ENCODE data around the gene SH3TC1.

DNA sequence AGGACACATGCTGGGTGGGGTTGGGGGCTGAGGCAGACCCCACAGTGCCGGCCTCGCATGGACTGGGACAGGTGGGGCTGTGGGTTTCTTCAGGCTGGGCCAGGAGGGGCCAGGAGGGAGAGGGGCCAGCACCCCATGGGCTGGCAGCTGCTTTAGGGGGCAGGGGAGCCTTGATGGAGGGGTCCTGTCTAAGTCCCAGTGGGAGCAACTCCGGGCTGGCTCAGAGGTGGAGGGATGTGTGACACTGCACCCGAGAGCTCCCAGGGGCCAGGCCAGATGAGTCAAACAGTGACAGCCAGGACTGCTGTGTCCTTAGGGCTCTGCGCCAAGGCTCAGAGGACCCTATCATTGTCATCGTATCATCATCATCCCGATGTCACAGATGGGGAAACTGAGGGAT, 36.1 kb upstream of the SH3TC1 start:
- TF ChIP-seq EZH2 (IDR thresholded peaks at IDR 0.05) (no peak), POLR2AphosphoS5 (IDR thresholded peaks at IDR 0.05; ENCODE audit: borderline replicate concordance, low read depth, low read length) (no peak), FOXP2 (optimal IDR thresholded peaks at IDR 0.05; ENCODE audit: control extremely low read depth, extremely low read length, insufficient read depth) (no peak)
